Stimulated activated CD4-positive, alpha-beta T cell treated with anti-CD3 and anti-CD28 coated beads, Interleukin-12 subunit alpha, Interleukin-12 subunit beta, amount 100 ng/mL, for 24 hours (primary cell): Measurements from ENCODE around the gene CCT3.
A peak's percentile ranks its signal among the peaks of the same experiment; 100 is the strongest.
"Not testable (repeated sequence)": the region's sequence is repeated elsewhere in the genome, so short reads cannot be mapped to it uniquely, and the experiment has no call there.

ENCODE experiments used
- DNase-seq, 2 experiments: peaks; one replicate each; pipeline ENCODE4 v3.0.0-alpha.2; 2020; ENCODE audit warnings: low read depth in 2 of 2

Gene CCT3

GRCh38 chr1:156338180-156338976 is at the start of gene CCT3, which contains the start of gene TSACC:
CCT3 (minus strand) TSS chr1:156338292; CDS start chr1:156338184, 108 bp downstream.
TSACC (plus strand) TSS chr1:156338526; CDS start chr1:156339758, 1,232 bp downstream.
- peak; percentile 98 to 99 for DNase-seq

- no peak for DNase-seq
These were observed 49.7 kb upstream of the CCT3 start for GRCh38 chr1:156387870-156388173.

GRCh38 chr1:156386949-156387869 is 49.1 kb upstream of the CCT3 start:
- no peak for DNase-seq

- no peak for DNase-seq
These were observed 48.2 kb upstream of the CCT3 start for GRCh38 chr1:156386134-156386901.

- DNase-seq = peak; percentile 54 to 66
These were observed 47.5 kb upstream of the CCT3 start for GRCh38 chr1:156385534-156386031.

- DNase-seq = no peak
These were observed 46.6 kb upstream of the CCT3 start for GRCh38 chr1:156384658-156385057.

GRCh38 chr1:156384007-156384406 is 45.9 kb upstream of the CCT3 start:
- no peak for DNase-seq

GRCh38 chr1:156383023-156383422 is 44.9 kb upstream of the CCT3 start:
- peak; percentile 40 to 64 for DNase-seq

GRCh38 chr1:156382561-156382960 is 44.5 kb upstream of the CCT3 start:
- DNase-seq = no peak

GRCh38 chr1:156379420-156380165 is 41.5 kb upstream of the CCT3 start:
- no peak for DNase-seq

GRCh38 chr1:156378557-156378956 is 40.5 kb upstream of the CCT3 start:
- DNase-seq = no peak

GRCh38 chr1:156376958-156377919 is 39.1 kb upstream of the CCT3 start:
- no peak for DNase-seq

- DNase-seq = no peak
These were observed 38.1 kb upstream of the CCT3 start for GRCh38 chr1:156376146-156376545.

GRCh38 chr1:156373546-156373945 is 35.5 kb upstream of the CCT3 start:
- no peak for DNase-seq

GRCh38 chr1:156372876-156373275 is 34.8 kb upstream of the CCT3 start:
- no peak for DNase-seq

GRCh38 chr1:156372265-156372586 is 34.1 kb upstream of the CCT3 start:
- no peak for DNase-seq

GRCh38 chr1:156371553-156372264 is 33.6 kb upstream of the CCT3 start:
- DNase-seq = no peak

GRCh38 chr1:156369685-156370286 is 31.7 kb upstream of the CCT3 start:
- not testable (repeated sequence) for DNase-seq
